Karpas-422 (cell line): ENCODE results near the gene ANO10. TPM values are rescaled to one million over a fixed set of nuclear protein-coding genes. Genes with fewer than 3 reads are reported as not detected.

Experiments
- DNase-seq: peaks from one replicate; pipeline ENCODE4 v3.0.0-alpha.2; 2015
- H2AFZ ChIP-seq: fragments of 200-600 bp; sonication (generic); 2 replicates; pipeline ENCODE4 v1.6.1; 2014; ENCODE audit warnings: antibody characterized with exemption, low read length, mixed read lengths
- H3K27ac ChIP-seq: fragments of 200-600 bp; sonication (generic); 2 replicates; pipeline ENCODE4 v1.5.1; 2014; ENCODE audit warnings: mild to moderate bottlenecking, low read length, moderate library complexity
- H3K27me3 ChIP-seq: fragments of 200-600 bp; sonication (generic); 2 replicates; pipeline ENCODE4 v1.6.1; 2014; ENCODE audit warnings: low read length, mixed read lengths
- H3K36me3 ChIP-seq: fragments of 200-600 bp; sonication (generic); 2 replicates; pipeline ENCODE4 v1.6.1; 2014; ENCODE audit warnings: low read length, mixed read lengths; ENCODE audit not compliant: insufficient read depth
- H3K4me1 ChIP-seq: fragments of 200-600 bp; sonication (generic); 2 replicates; pipeline ENCODE4 v1.6.1; 2014; ENCODE audit warnings: mild to moderate bottlenecking, low read length, mixed read lengths
- H3K4me2 ChIP-seq: fragments of 200-600 bp; sonication (generic); 2 replicates; pipeline ENCODE4 v1.6.1; 2014; ENCODE audit warnings: low read length, low read depth, mild to moderate bottlenecking; ENCODE audit not compliant: poor library complexity, severe bottlenecking
- H3K4me3 ChIP-seq: fragments of 200-600 bp; sonication (generic); 2 replicates; pipeline ENCODE4 v1.5.1; 2014; ENCODE audit warnings: mild to moderate bottlenecking, antibody characterized with exemption, low read length, mixed read lengths
- H3K79me2 ChIP-seq: fragments of 200-600 bp; sonication (generic); 2 replicates; pipeline ENCODE4 v1.6.1; 2014; ENCODE audit warnings: mild to moderate bottlenecking, low read length, mixed read lengths
- H3K9ac ChIP-seq: fragments of 200-600 bp; sonication (generic); 2 replicates; pipeline ENCODE4 v1.6.0; 2014; ENCODE audit warnings: low read length
- H3K9me2 ChIP-seq: fragments of 200-600 bp; sonication (generic), shearing (Covaris generic); replicated peaks from 2 replicates; pipeline ENCODE4 v1.6.0; 2014; ENCODE audit warnings: mild to moderate bottlenecking, low read length, moderate library complexity; ENCODE audit not compliant: insufficient read depth
- H3K9me3 ChIP-seq: fragments of 300-700, 200-600 bp; sonication (generic); 2 replicates; pipeline ENCODE4 v1.6.1; 2014; ENCODE audit warnings: low read length, mixed read lengths
- H4K20me1 ChIP-seq: fragments of 200-600 bp; sonication (generic); 2 replicates; pipeline ENCODE4 v1.6.1; 2014; ENCODE audit warnings: mild to moderate bottlenecking, antibody characterized with exemption, low read length, low read depth; ENCODE audit not compliant: insufficient read depth
- small RNA-seq: library from RNA; depleted of rRNA; stranded (forward); fragments of <200 nt; gene quantifications from one replicate; pipeline ENCODE3, GENCODE V24; 2014
- total RNA-seq: library from RNA; depleted of rRNA; stranded (reverse); fragments of >200 nt; shearing (Covaris generic); gene quantifications from 2 replicates; pipeline ENCODE4 v1.2.3, GENCODE V29; 2014; ENCODE audit warnings: low replicate concordance; rRNA removed

The ANO10 gene
- total RNA-seq, 1 experiment from 2014 or later = 3.2 TPM

GRCh38 chr3:43317461-43318316 lies 304.1 kb downstream of the ANO10 start:
- Histone ChIP-seq H3K4me3 (no peak overlapping the region), H3K9ac (no peak overlapping the region), H3K9me2 (no peaks in the 10 kb centered on the region), H3K4me2 (no peak overlapping the region), H3K27me3 (no peaks in the 10 kb centered on the region), H3K27ac (no peak overlapping the region), H3K4me1 (no peaks in the 10 kb centered on the region), H3K9me3 (no peaks in the 10 kb centered on the region), H3K36me3 (no peaks in the 10 kb centered on the region), H4K20me1 (no peaks in the 10 kb centered on the region), H2AFZ (no peak overlapping the region), H3K79me2 (peaks cover 82% of the 10 kb centered on the region)
- no peak for DNase-seq

GRCh38 chr3:43316783-43317460 lies 304.9 kb downstream of the ANO10 start:
- Histone ChIP-seq H3K9me3 (no peaks in the 10 kb centered on the region), H3K79me2 (peaks cover 77% of the 10 kb centered on the region), H3K27me3 (no peaks in the 10 kb centered on the region), H3K9ac (no peak overlapping the region), H3K4me2 (no peak overlapping the region), H3K36me3 (peaks cover 2% of the 10 kb centered on the region; the same call in 1 of the 2 replicates), H3K9me2 (no peaks in the 10 kb centered on the region), H4K20me1 (no peaks in the 10 kb centered on the region), H3K27ac (no peak overlapping the region), H3K4me3 (no peak overlapping the region), H2AFZ (no peak overlapping the region), H3K4me1 (no peaks in the 10 kb centered on the region)
- no peak for DNase-seq

Small RNAs within 50 kb of the gene (small RNA-seq; reads per million reads assigned to genes)
- gene RF00019 = not detected

Other genes starting within 250 kb of the ANO10 start
- gene ABHD5, start 68.9 kb upstream of the ANO10 start, total RNA-seq = 3.2 and 7.4 TPM in 2 replicates